ENCODE results near the gene PHACTR1. TPM values are rescaled to one million over a fixed set of nuclear protein-coding genes. Genes with fewer than 3 reads are reported as not detected.
"Not testable (repeated sequence)": the region's sequence is repeated elsewhere in the genome, so short reads cannot be mapped to it uniquely, and the experiment has no call there.

Gene PHACTR1
- total RNA-seq, 1 donor from 2014 or later = 4.3 TPM

- intact Hi-C loops (cut with micrococcal nuclease) = loop anchor here (5.0 kb wide), 1 partner anchor 1386 kb away; no protein-coding TSS in a partner anchor
These were observed 509.5 kb downstream of the PHACTR1 start for GRCh38 chr6:13226071-13226470.

GRCh38 chr6:13228264-13229204 lies 512.0 kb downstream of the PHACTR1 start:
- intact Hi-C loops (cut with micrococcal nuclease) = loop anchor here (5.0 kb wide), 1 partner anchor 1384 kb away; no protein-coding TSS in a partner anchor

- intact Hi-C loops (cut with micrococcal nuclease) = loop anchor here (5.0 kb wide), 1 partner anchor 1383 kb away; no protein-coding TSS in a partner anchor
These were observed 512.9 kb downstream of the PHACTR1 start for GRCh38 chr6:13229205-13230085.

- intact Hi-C loops (cut with micrococcal nuclease) = no loop called here
These were observed 516.5 kb downstream of the PHACTR1 start for GRCh38 chr6:13233106-13233505.

- intact Hi-C loops (cut with micrococcal nuclease) = no loop called here
These were observed 517.6 kb downstream of the PHACTR1 start for GRCh38 chr6:13234130-13234529.

GRCh38 chr6:13235339-13235738 lies 518.8 kb downstream of the PHACTR1 start:
- intact Hi-C loops (cut with micrococcal nuclease) = no loop called here

- intact Hi-C loops (cut with micrococcal nuclease) = no loop called here
These were observed 520.8 kb downstream of the PHACTR1 start for GRCh38 chr6:13237318-13237717.

GRCh38 chr6:13238017-13238416 lies 521.5 kb downstream of the PHACTR1 start:
- intact Hi-C loops (cut with micrococcal nuclease) = no loop called here

GRCh38 chr6:13238640-13239216 lies 522.2 kb downstream of the PHACTR1 start:
- intact Hi-C loops (cut with micrococcal nuclease) = no loop called here

- intact Hi-C loops (cut with micrococcal nuclease) = no loop called here
These were observed 523.2 kb downstream of the PHACTR1 start for GRCh38 chr6:13239530-13240455.

- intact Hi-C loops (cut with micrococcal nuclease) = no loop called here
These were observed 524.8 kb downstream of the PHACTR1 start for GRCh38 chr6:13241364-13241763.

- intact Hi-C loops (cut with micrococcal nuclease) = no loop called here
These were observed 525.6 kb downstream of the PHACTR1 start for GRCh38 chr6:13242178-13242577.

- intact Hi-C loops (cut with micrococcal nuclease) = no loop called here
These were observed 526.0 kb downstream of the PHACTR1 start for GRCh38 chr6:13242590-13242989.

GRCh38 chr6:13243033-13243432 lies 526.5 kb downstream of the PHACTR1 start:
- intact Hi-C loops (cut with micrococcal nuclease) = no loop called here

GRCh38 chr6:13243745-13244144 lies 527.2 kb downstream of the PHACTR1 start:
- intact Hi-C loops (cut with micrococcal nuclease) = not testable (repeated sequence)

- intact Hi-C loops (cut with micrococcal nuclease) = no loop called here
These were observed 531.1 kb downstream of the PHACTR1 start for GRCh38 chr6:13247627-13248026.

GRCh38 chr6:13248053-13248452 lies 531.5 kb downstream of the PHACTR1 start:
- intact Hi-C loops (cut with micrococcal nuclease) = no loop called here

- intact Hi-C loops (cut with micrococcal nuclease) = no loop called here
These were observed 532.0 kb downstream of the PHACTR1 start for GRCh38 chr6:13248584-13248985.

- intact Hi-C loops (cut with micrococcal nuclease) = no loop called here
These were observed 532.4 kb downstream of the PHACTR1 start for GRCh38 chr6:13248994-13249393.

- intact Hi-C loops (cut with micrococcal nuclease) = no loop called here
These were observed 533.2 kb downstream of the PHACTR1 start for GRCh38 chr6:13249817-13250216.
